Fibroblast of mammary gland (primary cell): Measurements from ENCODE around the gene MUS81.
A peak's percentile ranks its signal among the peaks of the same experiment; 100 is the strongest.

Experiments
- DNase-seq: peaks from one replicate; pipeline ENCODE4 v3.0.0-alpha.2; 2010; ENCODE audit warnings: low read depth
- H3K4me3 ChIP-seq: 2 replicates; pipeline ENCODE4 v1.5.1; 2011; ENCODE audit warnings: low read depth, mild to moderate bottlenecking, low read length, moderate library complexity; ENCODE audit not compliant: control insufficient read depth
- TF ChIP-seq, protein P1 (sequence below): conservative IDR thresholded peaks from 2 replicates; pipeline ENCODE4 v1.5.1; 2011; ENCODE audit warnings: low read depth, low read length, inconsistent platforms; ENCODE audit not compliant: control insufficient read depth, insufficient read depth

MUS81 gene

DNA sequence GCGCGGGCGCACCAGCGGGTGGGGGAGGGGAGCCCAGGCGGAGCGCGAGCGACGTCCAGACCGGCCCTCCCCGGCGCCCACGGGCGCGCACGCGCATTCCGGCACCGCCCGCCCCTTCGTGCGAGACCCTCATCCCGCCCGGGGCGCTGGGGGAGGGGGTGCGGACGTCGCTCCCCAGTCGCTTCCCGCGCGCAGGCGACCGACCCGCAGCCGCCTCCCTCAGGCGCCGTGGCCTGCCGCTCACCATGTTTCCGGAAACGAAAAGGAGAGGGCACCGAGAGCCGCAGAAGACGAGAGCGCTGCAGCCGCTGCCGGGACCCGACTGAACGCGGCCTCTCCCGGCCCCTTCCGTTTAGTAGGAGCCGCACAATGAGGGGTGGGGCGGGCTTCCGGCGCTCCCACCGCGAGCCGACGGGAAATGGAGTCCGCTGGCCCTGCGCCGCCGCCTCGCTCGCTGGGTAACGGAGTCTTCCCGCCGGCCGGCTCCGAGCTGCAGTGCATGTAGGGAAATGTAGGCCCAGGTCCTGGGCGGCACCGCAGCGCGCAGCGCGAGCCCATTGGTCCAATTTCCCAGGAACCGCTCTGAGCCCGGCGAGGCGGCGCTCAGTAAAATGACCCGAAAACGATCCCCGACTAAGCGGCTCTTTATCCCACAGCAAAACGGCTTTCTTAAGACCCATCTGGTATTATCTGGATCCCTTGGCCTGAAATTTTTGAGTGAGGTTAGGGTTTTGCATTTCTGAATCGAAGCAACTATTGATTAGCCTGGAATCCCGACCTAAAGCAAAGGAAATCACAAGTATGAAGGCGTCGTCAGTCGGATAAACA is 2.2 kb upstream of the MUS81 start, which contains the start of gene CFL1:
CFL1 (minus strand) TSS at position 328 of the 828 bp plus-strand sequence; CDS start at position 247, 81 bp downstream.
- H3K4me3 ChIP-seq, result peak within 1 kb of the TSS; percentile 94

DNA sequence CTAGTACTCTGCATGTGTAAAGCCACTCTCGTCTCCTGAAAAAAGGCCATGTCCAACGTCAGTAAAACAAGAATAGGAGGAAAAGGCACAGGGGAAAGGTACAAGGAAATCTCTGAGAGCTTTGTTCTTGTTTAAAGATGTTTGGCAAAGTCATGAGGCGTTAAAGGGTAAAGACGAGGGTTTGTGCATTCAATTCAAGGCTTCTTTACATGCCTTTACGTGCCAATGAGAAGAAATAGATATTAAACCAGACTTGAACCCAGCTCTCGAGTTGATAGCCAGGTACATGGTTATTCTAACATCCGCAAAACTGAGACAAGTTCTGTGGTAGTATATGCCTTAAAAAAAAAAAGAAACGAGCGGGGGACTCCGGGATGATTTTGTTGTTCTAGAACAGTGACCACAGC is 1.5 kb upstream of the MUS81 start:
- DNase-seq, result no peak
- TF ChIP-seq, protein P1, sequence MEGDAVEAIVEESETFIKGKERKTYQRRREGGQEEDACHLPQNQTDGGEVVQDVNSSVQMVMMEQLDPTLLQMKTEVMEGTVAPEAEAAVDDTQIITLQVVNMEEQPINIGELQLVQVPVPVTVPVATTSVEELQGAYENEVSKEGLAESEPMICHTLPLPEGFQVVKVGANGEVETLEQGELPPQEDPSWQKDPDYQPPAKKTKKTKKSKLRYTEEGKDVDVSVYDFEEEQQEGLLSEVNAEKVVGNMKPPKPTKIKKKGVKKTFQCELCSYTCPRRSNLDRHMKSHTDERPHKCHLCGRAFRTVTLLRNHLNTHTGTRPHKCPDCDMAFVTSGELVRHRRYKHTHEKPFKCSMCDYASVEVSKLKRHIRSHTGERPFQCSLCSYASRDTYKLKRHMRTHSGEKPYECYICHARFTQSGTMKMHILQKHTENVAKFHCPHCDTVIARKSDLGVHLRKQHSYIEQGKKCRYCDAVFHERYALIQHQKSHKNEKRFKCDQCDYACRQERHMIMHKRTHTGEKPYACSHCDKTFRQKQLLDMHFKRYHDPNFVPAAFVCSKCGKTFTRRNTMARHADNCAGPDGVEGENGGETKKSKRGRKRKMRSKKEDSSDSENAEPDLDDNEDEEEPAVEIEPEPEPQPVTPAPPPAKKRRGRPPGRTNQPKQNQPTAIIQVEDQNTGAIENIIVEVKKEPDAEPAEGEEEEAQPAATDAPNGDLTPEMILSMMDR, result no peak
- H3K4me3 ChIP-seq, result peak overlapping the region; percentile 66

More for the DNA sequence above, 2.2 kb upstream of the MUS81 start, which contains the start of gene CFL1:
- DNase-seq, result peak; percentile 95
- TF ChIP-seq, protein P1, result no peak

DNA sequence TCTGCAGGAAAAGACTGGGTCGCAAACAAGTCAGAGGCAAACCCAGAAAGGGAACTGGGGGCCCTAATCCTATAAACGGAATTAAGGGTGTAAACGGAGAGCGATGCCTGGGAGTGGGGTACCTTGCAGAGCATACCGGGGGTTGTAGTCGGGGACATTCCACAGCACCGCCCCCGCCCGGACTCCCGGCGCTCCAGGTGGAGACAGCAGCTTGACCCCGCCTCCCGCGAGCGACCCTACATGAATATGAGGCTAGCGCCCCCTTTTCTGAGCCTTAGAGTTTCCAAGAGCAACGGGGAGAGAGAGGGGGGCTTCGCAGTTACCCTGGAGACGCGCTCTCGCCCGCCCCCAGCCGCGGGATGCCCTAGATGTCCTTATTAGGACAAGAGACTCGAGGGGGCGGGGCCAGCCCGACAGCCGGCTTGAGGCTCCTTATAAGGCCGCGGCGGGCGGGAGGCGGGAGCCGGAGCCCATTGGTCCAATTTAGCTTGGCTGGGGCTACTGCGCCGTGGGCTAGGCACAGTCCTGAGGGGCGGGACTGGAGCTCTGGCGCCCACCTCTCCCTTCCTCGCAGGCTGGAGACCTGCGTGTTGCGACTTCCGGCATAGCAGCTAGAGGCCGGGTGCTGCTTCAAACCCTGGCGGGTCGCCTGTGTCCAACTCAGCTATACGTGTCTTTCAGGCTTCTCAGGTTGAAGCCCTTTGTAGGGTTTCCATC is 980 bp upstream of the MUS81 start:
- H3K4me3 ChIP-seq, result peak overlapping the region; percentile 90
- TF ChIP-seq, protein P1, result peak; percentile 0
- peak; percentile 94 for DNase-seq

DNA sequence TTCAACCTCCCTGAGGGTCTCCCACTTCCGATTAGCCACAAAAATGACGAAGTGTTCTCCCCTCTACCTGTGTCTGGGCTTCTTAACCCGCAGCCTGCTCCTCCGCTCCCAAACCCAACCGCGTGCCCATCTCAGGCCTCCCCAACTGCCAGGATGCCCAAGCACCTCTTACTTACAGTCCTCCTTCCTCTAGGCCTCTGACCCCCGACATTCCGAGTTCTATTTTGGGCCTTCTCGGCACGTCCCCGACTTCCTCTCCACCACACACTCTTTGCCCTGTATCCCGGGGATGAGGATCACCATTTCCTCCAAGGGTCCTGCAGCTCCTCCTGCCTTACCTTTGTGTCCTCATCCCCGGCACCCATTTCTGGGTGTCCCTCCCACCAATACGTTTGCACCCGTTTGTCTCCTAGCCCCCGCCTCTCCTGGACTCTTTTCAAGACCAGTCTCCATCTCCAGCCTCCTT is 388 bp upstream of the MUS81 start:
- peak overlapping the region; percentile 90 for H3K4me3 ChIP-seq
- peak; percentile 34 for DNase-seq
- TF ChIP-seq, protein P1, result no peak

DNA sequence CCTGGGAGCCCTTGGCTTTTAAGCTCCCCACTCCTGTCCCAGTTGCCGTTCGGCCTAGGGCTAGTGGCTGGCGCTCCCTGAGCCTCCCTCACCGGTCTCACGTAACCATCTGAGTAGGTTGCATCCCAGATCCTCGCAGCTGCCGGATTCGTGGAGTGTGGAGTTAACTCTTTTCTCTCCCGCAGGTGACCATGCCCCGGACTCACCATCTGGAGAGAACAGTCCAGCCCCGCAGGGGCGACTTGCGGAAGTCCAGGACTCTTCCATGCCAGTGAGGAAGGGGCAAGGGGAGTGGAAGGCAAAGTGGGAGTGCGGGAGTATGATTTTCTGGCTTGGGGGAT is 902 bp downstream of the MUS81 start:
- TF ChIP-seq, protein P1, result no peak
- H3K4me3 ChIP-seq, result peak overlapping the region; percentile 90
- DNase-seq, result no peak

DNA sequence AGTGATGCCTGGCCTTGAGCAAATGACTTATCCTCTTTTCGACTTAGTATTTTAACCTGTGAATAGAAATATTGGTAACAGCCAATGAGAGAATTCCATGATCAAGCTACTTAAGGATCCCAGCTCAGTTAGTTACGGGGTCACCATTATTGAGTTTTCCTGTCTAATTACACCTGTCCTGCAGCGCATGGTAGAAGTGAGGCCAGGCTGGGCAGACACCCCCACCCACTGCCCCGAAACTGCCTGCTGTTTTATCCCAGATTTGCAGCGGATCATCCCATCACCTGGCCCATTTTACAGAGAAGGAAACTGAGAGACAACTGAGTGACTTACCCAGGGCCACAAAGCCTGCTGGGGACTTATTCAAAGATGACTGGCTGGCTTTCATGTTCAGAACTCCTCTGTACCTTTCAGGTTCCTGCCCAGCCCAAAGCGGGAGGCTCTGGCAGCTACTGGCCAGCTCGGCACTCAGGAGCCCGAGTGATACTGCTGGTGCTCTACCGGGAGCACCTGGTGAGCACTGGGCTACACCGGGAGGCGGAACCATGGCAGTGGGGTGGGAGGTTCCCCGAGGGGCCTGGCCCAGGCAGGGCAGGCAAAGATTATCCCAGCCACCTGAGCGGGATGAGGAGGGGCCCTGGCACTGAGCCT is 1.4 kb downstream of the MUS81 start:
- no peak for DNase-seq
- TF ChIP-seq, protein P1, result no peak
- peak overlapping the region; percentile 90 for H3K4me3 ChIP-seq
